Mesothelial cell of epicardium (in vitro differentiated cells): ENCODE data around the gene RPL27A. TPM values are rescaled to one million over a fixed set of nuclear protein-coding genes. Genes with fewer than 3 reads are reported as not detected.

Experiments used
- DNase-seq, 2 experiments: peaks; one replicate each; pipeline ENCODE4 v3.0.0; 2021; ENCODE audit warnings: low spot score in 2 of 2; ENCODE audit not compliant: unreplicated experiment in 2 of 2
- H3K27ac Mint-ChIP-seq: 2 replicates; pipeline ENCODE4 v1.8.0; 2021; ENCODE audit warnings: mixed read lengths
- H3K27me3 Mint-ChIP-seq: 2 replicates; pipeline ENCODE4 v1.8.0; 2021; ENCODE audit warnings: low read depth, mixed read lengths
- H3K36me3 Mint-ChIP-seq: 2 replicates; pipeline ENCODE4 v1.8.0; 2021; ENCODE audit warnings: mixed read lengths
- H3K4me1 Mint-ChIP-seq: 2 replicates; pipeline ENCODE4 v1.8.0; 2021; ENCODE audit warnings: mixed read lengths
- H3K4me3 Mint-ChIP-seq: 2 replicates; pipeline ENCODE4 v1.8.0; 2021; ENCODE audit warnings: mild to moderate bottlenecking, moderate library complexity, mixed read lengths
- H3K9me3 Mint-ChIP-seq: 2 replicates; pipeline ENCODE4 v1.8.0; 2021; ENCODE audit warnings: mixed read lengths
- total RNA-seq: library from RNA; stranded (reverse); gene quantifications from 3 replicates; pipeline ENCODE4 v1.2.1, GENCODE V29; 2021
- TF ChIP-seq, protein P1 (sequence below): fragments of 200-600 bp; sonication (generic); IDR thresholded peaks from one replicate; pipeline ENCODE4 v1.5.0; 2021; ENCODE audit warnings: antibody characterized with exemption; ENCODE audit not compliant: unreplicated experiment

Gene RPL27A
- total RNA-seq, 1 donor from 2014 or later, result 923 TPM

DNA sequence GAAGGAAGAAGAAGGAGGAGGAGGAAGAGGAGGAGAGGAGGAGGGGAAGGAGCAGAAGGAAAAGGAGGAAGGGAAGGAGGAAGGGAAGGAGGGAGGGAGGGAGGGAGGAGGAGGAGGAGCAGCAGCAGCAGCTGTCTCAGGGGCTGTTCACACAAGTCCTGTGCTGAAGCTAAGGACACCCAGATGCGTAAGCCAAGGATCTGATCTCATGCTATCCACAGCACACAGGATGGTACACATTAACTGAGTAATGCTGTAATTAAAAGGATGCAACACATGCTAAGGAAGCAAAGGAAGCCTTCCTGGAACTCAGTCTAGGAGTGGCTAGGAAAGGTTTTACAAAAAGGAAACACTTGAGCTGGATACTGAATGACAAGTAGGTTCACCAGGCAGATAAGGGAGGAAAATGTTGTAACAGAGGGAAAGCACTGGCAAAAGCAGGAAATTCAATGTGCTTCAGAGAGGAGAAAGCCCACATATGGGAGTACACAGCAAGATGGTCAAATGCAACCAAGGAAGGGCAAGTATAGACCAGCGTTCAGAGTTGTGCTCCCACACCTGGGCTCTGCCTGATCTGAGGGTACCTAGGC lies 32.1 kb upstream of the RPL27A start:
- Mint-ChIP-seq H3K9me3 (no peaks in the 10 kb centered on the region), H3K36me3 (no peaks in the 10 kb centered on the region), H3K4me3 (no peak overlapping the region), H3K27ac (no peak overlapping the region), H3K4me1 (no peaks in the 10 kb centered on the region), H3K27me3 (no peaks in the 10 kb centered on the region)
- no peak for DNase-seq
- TF ChIP-seq, protein P1, sequence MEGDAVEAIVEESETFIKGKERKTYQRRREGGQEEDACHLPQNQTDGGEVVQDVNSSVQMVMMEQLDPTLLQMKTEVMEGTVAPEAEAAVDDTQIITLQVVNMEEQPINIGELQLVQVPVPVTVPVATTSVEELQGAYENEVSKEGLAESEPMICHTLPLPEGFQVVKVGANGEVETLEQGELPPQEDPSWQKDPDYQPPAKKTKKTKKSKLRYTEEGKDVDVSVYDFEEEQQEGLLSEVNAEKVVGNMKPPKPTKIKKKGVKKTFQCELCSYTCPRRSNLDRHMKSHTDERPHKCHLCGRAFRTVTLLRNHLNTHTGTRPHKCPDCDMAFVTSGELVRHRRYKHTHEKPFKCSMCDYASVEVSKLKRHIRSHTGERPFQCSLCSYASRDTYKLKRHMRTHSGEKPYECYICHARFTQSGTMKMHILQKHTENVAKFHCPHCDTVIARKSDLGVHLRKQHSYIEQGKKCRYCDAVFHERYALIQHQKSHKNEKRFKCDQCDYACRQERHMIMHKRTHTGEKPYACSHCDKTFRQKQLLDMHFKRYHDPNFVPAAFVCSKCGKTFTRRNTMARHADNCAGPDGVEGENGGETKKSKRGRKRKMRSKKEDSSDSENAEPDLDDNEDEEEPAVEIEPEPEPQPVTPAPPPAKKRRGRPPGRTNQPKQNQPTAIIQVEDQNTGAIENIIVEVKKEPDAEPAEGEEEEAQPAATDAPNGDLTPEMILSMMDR, result no peak

GRCh38 chr11:8652140-8652539 lies 30.5 kb upstream of the RPL27A start:
- Mint-ChIP-seq H3K9me3 (no peaks in the 10 kb centered on the region), H3K27me3 (no peaks in the 10 kb centered on the region), H3K36me3 (no peaks in the 10 kb centered on the region), H3K4me3 (no peak overlapping the region), H3K27ac (no peak overlapping the region), H3K4me1 (no peaks in the 10 kb centered on the region)
- TF ChIP-seq, protein P1, result no peak
- DNase-seq, result no peak

DNA sequence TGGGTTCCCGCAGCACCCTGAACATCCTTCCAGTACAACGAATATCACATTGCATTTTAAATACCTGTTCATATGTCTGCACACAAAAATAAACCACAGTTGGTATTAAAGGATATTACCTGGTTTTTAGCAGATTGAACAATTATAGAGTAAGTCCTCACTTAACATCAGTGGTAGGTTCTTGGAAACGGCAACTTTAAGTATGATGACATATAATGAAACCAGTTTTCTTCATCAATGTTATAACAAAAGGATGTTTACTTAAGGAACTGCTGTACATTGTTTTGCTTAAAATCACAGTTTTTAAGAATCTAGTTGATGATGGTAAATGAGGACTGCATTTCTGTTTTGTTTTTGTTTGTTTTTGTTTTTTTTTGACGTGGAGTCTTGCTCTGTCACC lies 28.1 kb upstream of the RPL27A start:
- H3K4me3 Mint-ChIP-seq, result no peak overlapping the region
- no peak for DNase-seq
- no peaks in the 10 kb centered on the region for H3K36me3 Mint-ChIP-seq
- no peaks in the 10 kb centered on the region for H3K9me3 Mint-ChIP-seq
- no peaks in the 10 kb centered on the region for H3K27me3 Mint-ChIP-seq
- H3K4me1 Mint-ChIP-seq, result no peaks in the 10 kb centered on the region
- H3K27ac Mint-ChIP-seq, result no peak overlapping the region
- TF ChIP-seq, protein P1, result no peak

- Mint-ChIP-seq H3K9me3 (no peaks in the 10 kb centered on the region), H3K4me3 (no peak overlapping the region), H3K27ac (no peak overlapping the region), H3K4me1 (no peaks in the 10 kb centered on the region), H3K27me3 (no peaks in the 10 kb centered on the region), H3K36me3 (no peaks in the 10 kb centered on the region)
- TF ChIP-seq, protein P1, result no peak
- no peak for DNase-seq
These were observed 26.3 kb upstream of the RPL27A start for GRCh38 chr11:8656291-8656690.

- Mint-ChIP-seq H3K27ac (no peak overlapping the region), H3K9me3 (no peaks in the 10 kb centered on the region), H3K4me1 (no peaks in the 10 kb centered on the region), H3K36me3 (no peaks in the 10 kb centered on the region), H3K4me3 (no peak overlapping the region), H3K27me3 (no peaks in the 10 kb centered on the region)
- no peak for DNase-seq
- TF ChIP-seq, protein P1, result no peak
These were observed 24.1 kb upstream of the RPL27A start for GRCh38 chr11:8658321-8659057.
